ENCODE results near the gene SCN5A. TPM values are rescaled to one million over a fixed set of nuclear protein-coding genes. Genes with fewer than 3 reads are reported as not detected.
"Not testable (repeated sequence)": the region's sequence is repeated elsewhere in the genome, so short reads cannot be mapped to it uniquely, and the experiment has no call there.

SCN5A gene
- total RNA-seq, 1 donor from 2014 or later = 2.7 TPM

DNA sequence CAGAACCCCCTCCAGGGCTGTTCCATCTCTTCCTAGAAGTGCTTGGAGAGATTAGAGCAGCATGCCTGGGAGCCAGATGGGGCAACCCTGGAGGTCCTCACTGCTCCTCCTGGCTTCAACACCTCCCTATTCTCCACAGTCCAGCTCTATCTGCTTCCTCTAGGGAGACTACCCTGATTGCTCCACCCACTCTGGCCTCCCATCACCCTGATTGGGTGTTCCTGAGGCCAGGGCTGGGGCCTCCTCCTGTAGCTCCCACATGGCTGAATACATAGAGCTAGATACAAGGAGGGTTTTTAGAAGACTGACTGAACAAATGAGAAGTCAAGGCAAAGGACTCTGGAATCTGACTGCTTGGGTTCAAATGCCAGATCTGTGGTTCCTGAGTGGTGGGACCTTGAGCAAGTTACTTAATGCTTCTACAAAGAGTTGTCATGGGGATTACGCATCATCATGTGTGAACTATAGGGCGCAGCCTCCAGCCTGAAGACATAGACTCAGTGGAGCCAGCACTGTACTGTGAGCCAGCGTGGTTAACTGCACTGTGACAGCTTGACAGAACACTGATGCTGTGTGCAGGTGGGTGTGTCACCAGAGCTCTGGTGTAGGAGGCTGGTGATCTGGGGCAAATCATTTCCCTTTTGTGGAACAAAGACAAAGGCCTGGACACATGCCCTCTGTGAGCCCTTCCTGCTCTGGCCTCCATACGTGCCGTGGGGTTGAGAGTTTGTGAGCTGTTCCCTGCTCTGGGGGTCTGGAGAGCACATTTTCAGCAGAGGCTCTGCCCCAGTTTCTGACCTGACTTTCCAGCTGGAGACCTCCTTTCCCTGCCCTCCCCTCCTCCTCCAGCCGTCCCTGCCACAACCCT lies 74.8 kb downstream of the SCN5A start:
- ATAC-seq (no peak), DNase-seq (ENCODE audit: low spot score) (peak; percentile 13)
- intact Hi-C loops (cut with DNase I) = no loop called here

DNA sequence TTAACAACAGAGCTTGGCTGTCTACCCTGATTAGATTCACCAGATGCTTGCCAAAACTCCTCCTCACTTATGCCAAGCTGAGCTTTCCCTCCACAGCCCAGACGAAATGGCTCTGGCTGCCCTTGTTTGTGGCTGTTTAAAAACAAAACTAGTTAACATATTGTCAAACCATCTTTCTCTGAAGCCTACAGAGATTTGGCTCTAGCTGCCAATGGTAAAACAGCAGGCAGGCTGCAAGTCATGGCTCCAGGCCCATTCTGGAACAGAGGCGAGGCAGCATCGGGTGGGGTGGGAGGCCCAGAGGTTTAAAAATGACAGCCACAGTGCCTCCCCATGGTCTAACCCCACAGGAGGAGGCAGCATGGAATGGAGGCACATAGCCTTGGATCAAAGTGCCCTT lies 75.9 kb downstream of the SCN5A start:
- no peak for ATAC-seq
- intact Hi-C loops (cut with DNase I) = no loop called here
- DNase-seq (ENCODE audit: low spot score) = no peak

DNA sequence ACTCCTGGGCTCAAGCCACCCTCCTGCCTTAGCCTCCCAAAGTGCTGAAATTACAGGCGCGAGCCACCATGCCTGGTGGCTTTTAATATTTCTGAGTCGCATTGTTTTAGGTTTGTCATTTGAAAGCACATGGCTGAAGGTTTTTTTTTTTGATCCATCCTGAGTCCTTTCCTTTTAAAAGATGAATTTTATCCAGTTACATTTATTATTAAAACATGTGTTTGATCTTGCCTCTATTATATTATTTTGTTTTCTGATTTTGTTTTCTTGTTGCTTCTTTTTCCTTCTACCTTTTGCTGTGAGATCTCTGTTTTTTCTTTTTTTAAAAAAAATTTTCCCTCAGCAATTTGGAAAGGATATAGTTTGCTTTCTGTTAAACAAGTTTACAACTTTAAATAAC lies 76.4 kb downstream of the SCN5A start:
- ATAC-seq (no peak), DNase-seq (ENCODE audit: low spot score) (no peak)
- intact Hi-C loops (cut with DNase I) = no loop called here

DNA sequence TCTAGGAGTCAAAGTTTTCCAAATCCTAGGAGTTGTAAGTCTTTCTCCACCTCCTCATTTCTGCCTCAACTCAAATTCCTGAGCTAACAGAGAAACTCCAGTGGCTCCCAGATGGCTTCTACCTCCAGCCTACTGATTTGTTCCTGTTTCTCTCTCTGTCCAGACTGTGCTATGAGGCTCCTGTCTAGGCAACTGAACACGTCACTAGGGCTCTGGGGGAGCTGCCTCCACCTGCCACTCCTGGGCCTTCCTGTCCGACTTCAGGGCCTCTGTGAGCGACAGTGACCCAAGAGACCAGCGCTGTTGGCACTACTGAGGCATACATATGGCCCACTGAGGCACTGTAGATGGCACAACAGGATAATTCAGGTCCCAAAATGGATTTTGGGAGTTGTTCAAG lies 82.0 kb downstream of the SCN5A start:
- intact Hi-C loops (cut with DNase I) = no loop called here
- DNase-seq (ENCODE audit: low spot score) (no peak), ATAC-seq (no peak)

DNA sequence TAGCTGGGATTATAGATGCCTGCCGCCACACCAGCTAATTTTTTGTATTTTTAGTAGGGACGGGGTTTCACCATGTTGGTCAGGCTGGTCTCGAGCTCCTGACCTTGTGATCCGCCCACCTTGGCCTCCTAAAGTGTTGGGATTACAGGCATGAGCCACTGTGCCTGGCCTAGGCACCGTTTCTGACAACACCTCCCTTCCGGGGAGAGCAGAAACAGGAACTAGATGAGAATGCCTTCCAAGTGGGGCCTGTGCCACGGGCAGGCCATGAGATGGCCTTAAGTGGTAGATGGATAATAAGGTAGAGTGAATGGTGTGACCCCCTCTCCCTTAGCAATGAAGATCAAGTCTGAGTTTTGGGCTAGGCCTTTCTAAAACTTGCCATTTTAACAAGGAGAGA lies 82.7 kb downstream of the SCN5A start:
- intact Hi-C loops (cut with DNase I); ATAC-seq: not testable (repeated sequence)
- DNase-seq (ENCODE audit: low spot score) = peak; percentile 12

DNA sequence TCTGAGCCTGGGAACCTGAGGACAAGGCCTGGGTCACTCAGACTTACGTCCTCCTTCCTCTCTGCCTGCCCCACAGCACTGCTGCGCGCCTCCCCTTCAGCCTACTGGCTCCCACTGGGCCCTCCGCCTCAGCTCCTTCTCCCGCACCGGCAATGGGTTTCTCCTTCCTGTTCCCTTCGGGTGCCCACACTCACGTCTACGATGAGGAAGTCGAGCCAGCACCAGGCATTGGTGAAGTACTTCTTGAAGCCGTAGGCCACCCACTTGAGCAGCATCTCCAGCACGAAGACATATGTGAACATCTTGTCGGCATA lies 83.3 kb downstream of the SCN5A start:
- intact Hi-C loops (cut with DNase I) = no loop called here
- DNase-seq (ENCODE audit: low spot score) = peak; percentile 48
- ATAC-seq = no peak

DNA sequence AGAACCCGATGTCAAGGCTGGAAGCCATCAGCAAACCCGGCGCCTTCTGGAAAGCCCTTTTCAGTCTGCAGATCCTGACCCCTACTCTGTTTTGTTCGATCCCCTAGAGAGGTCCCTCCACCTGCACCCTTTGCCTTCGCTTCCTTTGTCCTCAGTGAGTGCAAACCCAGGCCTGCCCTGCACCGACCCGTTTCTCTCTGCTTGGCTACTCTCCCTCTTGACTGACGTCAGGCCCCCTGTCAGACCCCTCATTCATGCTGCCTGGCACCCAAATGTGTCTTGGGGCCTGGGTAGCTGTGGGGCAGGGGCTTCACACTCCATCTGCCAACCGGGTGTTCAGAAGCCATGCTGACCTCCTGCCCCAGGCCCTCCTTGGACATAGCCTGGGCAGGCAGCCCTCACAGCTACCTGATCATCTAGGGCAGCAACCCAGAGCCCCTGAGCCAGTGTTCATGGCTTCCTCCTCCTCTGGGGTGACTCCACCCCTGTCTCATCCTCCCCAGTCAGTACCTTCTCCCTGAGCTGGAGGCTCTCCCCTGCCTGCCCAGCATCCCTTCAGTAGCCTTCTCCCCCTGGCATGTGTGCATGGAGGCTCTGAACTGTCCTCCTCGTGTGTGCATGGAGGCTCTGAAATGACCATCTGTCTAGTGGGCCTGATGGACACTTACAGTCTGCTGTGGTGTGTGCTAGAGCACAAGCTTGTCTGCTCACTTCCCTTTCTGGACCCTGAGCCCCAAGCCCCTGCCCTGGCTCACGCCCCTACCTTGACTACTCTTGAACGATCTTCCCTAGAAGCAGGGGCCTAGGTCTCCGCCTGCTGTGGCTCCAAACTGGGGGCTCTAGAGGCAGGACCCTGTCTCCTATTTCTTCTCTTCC lies 83.9 kb downstream of the SCN5A start:
- ATAC-seq = no peak
- intact Hi-C loops (cut with DNase I) = no loop called here
- DNase-seq (ENCODE audit: low spot score) = peak; percentile 32

DNA sequence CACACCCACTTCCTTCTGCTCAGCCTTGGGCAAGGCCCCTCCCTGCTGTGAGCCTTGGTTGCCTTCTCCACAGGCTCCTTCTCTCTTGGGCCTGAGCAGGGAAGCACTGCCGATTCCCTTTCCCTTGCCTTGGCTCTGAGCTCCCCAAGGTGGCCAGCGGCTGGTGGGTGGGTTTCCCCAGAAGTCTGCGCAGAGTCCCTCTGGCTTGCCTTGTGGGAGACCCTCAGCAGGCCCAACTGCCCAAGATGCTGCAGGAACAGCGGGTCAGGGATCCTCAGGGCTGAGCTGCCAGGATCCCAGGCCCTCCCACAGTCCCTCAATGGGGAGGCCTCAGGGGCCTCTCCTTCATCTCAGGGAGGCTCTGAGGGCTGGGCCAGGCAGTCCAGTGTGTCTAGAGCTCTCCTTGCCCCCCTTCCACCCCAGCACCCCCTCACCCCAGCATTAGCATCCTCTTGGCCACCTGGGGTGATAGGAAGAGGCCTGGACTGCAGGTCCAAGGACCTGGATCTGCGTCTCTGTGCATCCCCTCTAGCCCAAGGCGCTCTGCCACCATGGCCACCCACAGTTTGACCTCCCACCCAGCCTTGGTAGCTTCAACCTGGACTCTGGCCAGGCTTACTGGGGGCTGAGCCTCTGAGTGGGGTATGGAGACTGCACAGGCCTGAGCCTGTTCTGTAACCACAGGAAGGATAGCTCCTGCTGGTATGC lies 84.7 kb downstream of the SCN5A start:
- DNase-seq (ENCODE audit: low spot score) = peak; percentile 44
- no peak for ATAC-seq
- intact Hi-C loops (cut with DNase I) = no loop called here

DNA sequence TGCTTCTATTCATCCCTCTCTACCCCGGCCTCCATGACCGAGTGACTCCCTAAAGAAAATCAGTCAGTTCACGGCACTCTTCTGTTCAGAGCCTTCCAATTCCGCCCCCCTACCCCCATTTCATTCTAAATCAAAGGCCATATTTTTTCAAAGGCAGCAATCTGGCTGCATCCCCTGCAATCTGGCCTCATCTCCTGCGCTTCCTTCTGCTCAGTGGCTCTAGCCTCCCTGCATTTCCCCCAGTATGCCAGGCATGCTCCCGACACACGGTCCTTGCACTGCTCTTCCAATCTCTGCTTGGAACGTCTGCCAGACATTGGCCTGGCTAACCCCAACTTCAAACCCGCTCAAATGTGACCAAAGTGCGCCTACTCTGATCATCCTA lies 85.6 kb downstream of the SCN5A start:
- intact Hi-C loops (cut with DNase I) = no loop called here
- DNase-seq (ENCODE audit: low spot score) = peak; percentile 19
- ATAC-seq = no peak

DNA sequence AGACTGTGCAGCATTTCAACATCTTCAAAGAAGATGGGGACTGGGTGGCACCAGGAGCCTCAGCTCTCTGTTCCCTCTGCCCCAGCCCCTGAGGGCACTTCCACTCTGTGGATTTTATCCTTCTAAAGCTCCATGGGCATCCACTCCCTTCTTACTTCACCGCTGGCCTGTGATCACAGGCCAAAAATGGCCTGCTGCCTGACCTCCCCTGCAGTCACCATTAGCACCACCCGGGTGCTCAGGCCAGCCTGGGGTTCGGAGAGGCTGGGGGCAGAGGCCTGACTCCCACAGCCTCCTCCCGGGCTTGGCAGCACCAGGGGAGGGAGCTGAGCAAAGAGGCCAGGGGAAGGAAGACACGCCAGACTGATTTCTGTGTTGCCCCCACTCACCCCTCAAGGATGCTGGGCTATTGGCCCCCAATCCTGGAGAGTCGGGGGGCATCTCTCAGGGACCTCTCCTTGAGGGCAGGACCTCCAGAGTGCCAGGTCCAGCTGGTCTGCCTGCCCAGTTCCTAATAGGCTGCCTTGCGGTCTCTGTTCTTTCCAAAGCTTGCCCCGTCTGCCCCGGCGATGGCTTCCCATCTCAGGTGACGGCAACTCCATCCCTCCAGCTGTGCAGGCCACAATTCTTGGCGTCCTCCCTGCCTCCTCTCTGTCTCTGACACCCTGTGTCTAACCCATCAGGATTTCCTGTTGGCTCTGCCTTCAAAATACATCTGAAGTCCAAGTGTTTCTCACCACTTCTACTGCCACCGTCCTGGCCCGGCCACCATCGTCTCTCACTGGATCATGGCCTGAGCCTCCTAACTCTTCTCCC lies 86.2 kb downstream of the SCN5A start:
- DNase-seq (ENCODE audit: low spot score) (peak; percentile 18), ATAC-seq (no peak)
- intact Hi-C loops (cut with DNase I) = no loop called here

DNA sequence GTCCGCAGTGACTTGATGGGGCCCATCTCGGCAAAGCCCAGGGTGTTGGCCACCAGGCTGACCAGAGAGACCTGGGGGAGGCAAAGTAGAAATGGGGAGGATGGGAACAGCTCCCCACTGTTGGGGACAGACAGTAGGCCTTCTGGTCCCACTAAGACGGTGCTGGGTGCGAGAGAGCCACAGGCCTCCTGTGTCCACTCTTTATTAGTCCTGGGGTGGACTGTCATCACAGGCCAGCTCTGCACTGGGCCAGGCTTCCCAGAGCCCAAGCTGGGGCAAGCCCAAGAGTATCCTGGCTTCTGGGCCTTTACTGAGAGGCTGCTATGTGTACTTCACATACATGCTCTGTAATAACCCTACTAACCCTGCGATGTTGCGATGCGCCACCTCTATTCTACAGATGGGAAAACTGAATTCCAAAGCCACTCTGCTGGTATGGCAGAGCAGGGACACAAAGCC lies 87.0 kb downstream of the SCN5A start:
- intact Hi-C loops (cut with DNase I) = no loop called here
- DNase-seq (ENCODE audit: low spot score) (peak; percentile 23), ATAC-seq (no peak)

DNA sequence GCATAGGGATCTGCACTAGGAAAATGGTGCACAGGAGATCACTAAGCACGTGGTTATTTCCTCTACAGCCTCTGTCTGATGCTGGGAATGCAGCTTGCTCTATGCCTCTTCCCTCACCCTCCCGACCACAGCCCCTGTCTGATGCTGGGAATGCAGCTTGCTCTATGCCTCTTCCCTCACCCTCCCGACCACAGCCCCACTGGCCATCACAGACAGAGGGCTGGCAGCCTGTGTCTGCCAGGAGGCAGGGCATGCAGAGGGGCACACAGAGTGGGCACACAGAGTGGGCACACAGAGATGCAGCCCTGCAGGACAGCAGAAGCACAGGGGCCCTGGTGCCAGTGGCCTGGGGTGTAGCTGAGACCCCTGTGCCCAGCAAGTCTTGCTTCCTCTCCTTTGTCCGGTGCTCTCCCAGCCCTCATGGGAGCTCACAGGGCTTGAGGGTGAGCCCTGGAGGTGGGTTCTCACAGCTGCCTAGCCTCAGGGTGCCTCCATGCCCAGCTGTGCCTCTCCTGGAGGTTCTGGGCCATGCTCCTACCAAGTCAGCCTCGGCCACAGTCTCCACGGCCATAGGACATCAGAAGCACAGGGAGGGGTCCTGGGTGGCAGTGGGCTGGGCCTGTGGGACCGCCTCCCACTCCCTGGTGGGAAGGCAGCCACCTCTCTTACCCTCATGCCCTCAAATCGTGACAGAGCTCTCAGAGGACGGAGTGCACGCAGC lies 87.6 kb downstream of the SCN5A start:
- intact Hi-C loops (cut with DNase I) = no loop called here

DNA sequence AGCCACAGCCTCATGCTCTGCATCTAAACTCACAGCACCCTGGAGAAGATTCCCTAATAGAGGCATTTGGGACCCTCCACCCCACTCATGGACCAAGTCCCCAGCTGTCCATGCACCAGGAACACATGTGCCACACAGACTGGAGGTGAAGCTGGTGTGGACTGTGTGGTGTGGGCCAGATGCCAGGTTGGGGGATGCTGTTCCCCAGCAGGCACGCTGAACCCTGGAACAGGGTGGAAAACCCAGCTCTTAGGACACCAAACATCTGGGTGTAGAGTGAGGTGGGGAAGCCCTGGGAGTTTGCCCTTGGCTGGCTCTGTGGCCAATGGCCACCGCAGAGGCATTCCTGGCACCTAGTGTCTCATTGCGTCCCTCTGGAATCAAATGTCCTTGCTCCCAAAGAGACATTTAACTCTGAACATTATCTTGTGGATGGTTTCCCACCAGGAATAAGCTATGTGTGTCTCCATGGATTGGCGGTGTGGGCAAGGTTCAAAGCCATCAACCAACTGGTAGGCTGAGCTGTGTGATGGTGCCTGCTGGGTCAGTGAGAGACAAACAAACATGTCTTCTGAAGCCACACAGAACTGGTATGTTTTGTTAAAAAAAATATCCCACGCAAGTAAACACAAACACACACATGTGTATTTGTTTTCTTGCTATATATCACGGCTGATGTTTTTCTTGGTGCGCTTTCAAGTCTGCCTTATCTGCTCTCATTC lies 88.3 kb downstream of the SCN5A start:
- ATAC-seq = no peak
- intact Hi-C loops (cut with DNase I) = no loop called here
- DNase-seq (ENCODE audit: low spot score) = peak; percentile 30

More for the DNA sequence above, 87.6 kb downstream of the SCN5A start:
- DNase-seq (ENCODE audit: low spot score) = peak; percentile 14
- ATAC-seq = no peak

DNA sequence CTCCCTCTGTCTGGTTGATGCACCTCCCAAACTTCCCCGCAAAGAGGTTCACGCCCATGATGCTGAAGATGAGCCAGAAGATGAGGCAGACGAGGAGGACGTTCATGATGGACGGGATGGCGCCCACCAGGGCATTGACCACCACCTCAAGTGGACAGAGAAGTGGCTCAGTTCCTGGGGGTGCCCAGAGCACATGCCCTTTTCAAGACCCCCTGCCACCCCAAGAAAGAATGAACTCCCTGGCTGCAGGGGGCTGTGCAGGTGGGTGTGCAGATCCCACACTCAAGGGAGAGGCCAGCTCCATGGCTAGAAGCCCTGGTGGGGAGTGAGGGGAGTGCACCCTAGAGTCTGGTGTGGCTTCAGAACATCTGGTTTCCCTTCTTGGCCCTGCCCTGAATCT lies 89.2 kb downstream of the SCN5A start:
- intact Hi-C loops (cut with DNase I) = no loop called here
- DNase-seq (ENCODE audit: low spot score) (peak; percentile 50), ATAC-seq (no peak)

DNA sequence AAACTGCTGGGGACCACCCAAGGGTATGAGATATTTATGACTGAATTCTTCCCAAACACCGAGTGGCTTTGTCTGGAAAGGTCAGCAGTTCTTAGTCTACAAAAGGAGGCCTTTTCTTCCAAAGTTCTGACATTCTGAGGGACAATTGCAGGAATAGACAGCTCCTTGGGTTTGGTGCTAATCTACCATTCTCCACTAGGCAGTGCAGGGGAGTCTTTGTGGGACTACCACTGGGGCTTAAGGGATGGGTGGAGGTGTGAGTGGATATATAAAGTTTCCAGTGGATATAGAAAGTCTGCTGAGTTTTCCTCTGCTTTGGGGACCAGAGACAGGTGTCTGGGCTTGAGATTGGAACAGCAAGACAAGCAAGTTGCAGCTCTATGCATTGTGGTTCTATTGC lies 90.6 kb downstream of the SCN5A start:
- intact Hi-C loops (cut with DNase I) = no loop called here
- ATAC-seq (no peak), DNase-seq (ENCODE audit: low spot score) (no peak)

DNA sequence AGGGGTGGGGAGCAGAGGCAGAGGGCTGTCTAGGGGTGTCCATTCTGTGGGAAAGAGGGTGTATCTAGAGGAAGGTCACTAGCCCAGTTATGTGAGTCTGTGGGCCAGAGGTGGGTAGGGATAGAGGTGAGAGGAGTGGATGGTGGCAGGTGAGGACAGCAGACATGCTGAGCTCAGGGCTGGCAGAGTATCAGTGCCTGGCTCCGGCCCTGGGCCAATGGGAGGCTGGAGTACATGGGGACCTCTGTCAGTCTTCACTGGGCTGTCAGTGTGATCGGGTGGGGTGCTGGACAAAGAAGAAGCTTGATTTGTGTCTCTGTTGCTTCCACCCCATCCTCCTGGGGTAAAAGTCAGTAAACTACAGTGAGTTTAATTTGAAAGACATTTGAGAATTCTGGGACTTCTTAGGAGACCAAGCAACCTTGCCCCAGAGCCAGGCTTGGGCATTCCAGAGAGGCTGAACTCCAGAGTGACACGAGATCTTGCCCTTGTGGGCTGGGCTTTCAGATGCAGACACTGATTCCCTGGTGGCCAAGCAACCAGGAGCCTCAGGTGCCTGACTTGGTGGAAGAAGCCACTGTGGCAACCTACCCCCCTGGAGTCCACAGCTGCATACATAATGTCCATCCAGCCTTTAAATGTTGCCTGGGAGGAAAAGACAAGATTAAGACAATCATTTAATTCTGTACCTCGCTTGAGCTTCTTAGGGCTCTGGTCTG lies 92.7 kb downstream of the SCN5A start:
- peak; percentile 21 for DNase-seq (ENCODE audit: low spot score)
- no peak for ATAC-seq

DNA sequence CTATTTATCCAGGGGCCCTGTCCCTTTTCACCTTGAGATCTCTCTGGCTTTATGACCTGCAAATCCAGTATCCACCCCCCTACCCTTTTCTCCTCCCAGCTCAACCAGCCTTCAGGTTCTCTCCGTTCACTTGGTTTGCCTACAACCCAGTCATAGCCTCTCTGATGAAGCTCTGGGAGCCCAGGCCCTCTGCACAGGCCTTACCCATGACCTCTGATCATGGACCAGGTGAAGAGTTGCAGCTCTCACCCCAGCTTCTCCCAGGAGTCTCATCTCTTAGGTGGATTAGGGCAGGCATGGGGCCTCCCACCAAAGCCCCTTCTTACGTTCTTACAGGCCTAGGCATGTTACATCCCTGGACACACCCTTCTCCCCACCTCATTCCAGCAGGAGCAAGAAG lies 93.6 kb downstream of the SCN5A start:
- intact Hi-C loops (cut with DNase I) = no loop called here
- ATAC-seq (no peak), DNase-seq (ENCODE audit: low spot score) (peak; percentile 21)

More for the DNA sequence above, 92.7 kb downstream of the SCN5A start:
- intact Hi-C loops (cut with DNase I) = no loop called here

All from sciatic nerve (tissue), 2 donors.